ENCODE results near the gene LYRM2. TPM values are rescaled to one million over a fixed set of nuclear protein-coding genes. Genes with fewer than 3 reads are reported as not detected.

LYRM2 gene
- total RNA-seq, 1 donor from 2014 or later: 29.8 TPM

- Mint-ChIP-seq H3K4me1 (peaks cover 12% of the 10 kb centered on the region), H3K27ac (no peak overlapping the region), H3K36me3 (peaks cover 11% of the 10 kb centered on the region), H3K4me3 (no peak overlapping the region), H3K9me3 (peaks cover 4% of the 10 kb centered on the region), H3K27me3 (ENCODE audit: low read depth) (no peaks in the 10 kb centered on the region)
- no peak for DNase-seq (ENCODE audit: low spot score in 2 of 2, unreplicated experiment in 2 of 2)
- TF ChIP-seq CTCF (IDR thresholded peaks at IDR 0.05; ENCODE audit: unreplicated experiment): no peak
These were observed 112.6 kb downstream of the LYRM2 start for GRCh38 chr6:89525786-89526562.

GRCh38 chr6:89522778-89523177 is 115.8 kb downstream of the LYRM2 start:
- H3K36me3 Mint-ChIP-seq: no peaks in the 10 kb centered on the region
- H3K9me3 Mint-ChIP-seq: peaks cover 4% of the 10 kb centered on the region
- H3K27ac Mint-ChIP-seq: no peak overlapping the region
- peaks cover 10% of the 10 kb centered on the region for H3K4me1 Mint-ChIP-seq
- no peak for DNase-seq (ENCODE audit: low spot score in 2 of 2, unreplicated experiment in 2 of 2)
- H3K4me3 Mint-ChIP-seq: no peak overlapping the region
- H3K27me3 Mint-ChIP-seq (ENCODE audit: low read depth): no peaks in the 10 kb centered on the region
- TF ChIP-seq CTCF (IDR thresholded peaks at IDR 0.05; ENCODE audit: unreplicated experiment): no peak

GRCh38 chr6:89520736-89521135 is 117.8 kb downstream of the LYRM2 start:
- DNase-seq (ENCODE audit: low spot score in 2 of 2, unreplicated experiment in 2 of 2): no peak
- Mint-ChIP-seq H3K27ac (no peak overlapping the region), H3K36me3 (peaks cover 6% of the 10 kb centered on the region), H3K27me3 (ENCODE audit: low read depth) (no peaks in the 10 kb centered on the region), H3K4me3 (no peak overlapping the region), H3K4me1 (peaks cover 6% of the 10 kb centered on the region), H3K9me3 (peaks cover 4% of the 10 kb centered on the region)
- TF ChIP-seq CTCF (IDR thresholded peaks at IDR 0.05; ENCODE audit: unreplicated experiment): no peak

GRCh38 chr6:89518352-89519055 is 120.0 kb downstream of the LYRM2 start:
- peaks cover 8% of the 10 kb centered on the region for H3K36me3 Mint-ChIP-seq
- no peaks in the 10 kb centered on the region for H3K27me3 Mint-ChIP-seq (ENCODE audit: low read depth)
- no peak overlapping the region for H3K27ac Mint-ChIP-seq
- TF ChIP-seq CTCF (IDR thresholded peaks at IDR 0.05; ENCODE audit: unreplicated experiment): no peak
- H3K9me3 Mint-ChIP-seq: no peaks in the 10 kb centered on the region
- H3K4me3 Mint-ChIP-seq: no peak overlapping the region
- H3K4me1 Mint-ChIP-seq: no peaks in the 10 kb centered on the region
- DNase-seq (ENCODE audit: low spot score in 2 of 2, unreplicated experiment in 2 of 2): no peak

Other genes starting within 250 kb of the LYRM2 start
- gene RRAGD, start 226.5 kb downstream of the LYRM2 start, total RNA-seq: 5.6 to 6.9 TPM (median 5.6 TPM) in 3 replicates
- gene ANKRD6, start 205.6 kb downstream of the LYRM2 start, total RNA-seq: 41.0 to 44.9 TPM (median 43.5 TPM) in 3 replicates
- gene MDN1, start 181.0 kb upstream of the LYRM2 start, total RNA-seq: 43.4 to 52.0 TPM (median 47.1 TPM) in 3 replicates
- gene CASP8AP2, start 191.1 kb upstream of the LYRM2 start, total RNA-seq: 22.8 to 23.4 TPM (median 23.1 TPM) in 3 replicates

Measured in mesothelial cell of epicardium (in vitro differentiated cells).